ENCODE measurements around the gene KRT25. TPM values are rescaled to one million over a fixed set of nuclear protein-coding genes. Genes with fewer than 3 reads are reported as not detected.

KRT25 gene
- total and polyA plus RNA-seq, 2 of the 13 experiments (the other 11 are each of a cell fraction or from before 2014, with no cell fraction given): not detected

DNA sequence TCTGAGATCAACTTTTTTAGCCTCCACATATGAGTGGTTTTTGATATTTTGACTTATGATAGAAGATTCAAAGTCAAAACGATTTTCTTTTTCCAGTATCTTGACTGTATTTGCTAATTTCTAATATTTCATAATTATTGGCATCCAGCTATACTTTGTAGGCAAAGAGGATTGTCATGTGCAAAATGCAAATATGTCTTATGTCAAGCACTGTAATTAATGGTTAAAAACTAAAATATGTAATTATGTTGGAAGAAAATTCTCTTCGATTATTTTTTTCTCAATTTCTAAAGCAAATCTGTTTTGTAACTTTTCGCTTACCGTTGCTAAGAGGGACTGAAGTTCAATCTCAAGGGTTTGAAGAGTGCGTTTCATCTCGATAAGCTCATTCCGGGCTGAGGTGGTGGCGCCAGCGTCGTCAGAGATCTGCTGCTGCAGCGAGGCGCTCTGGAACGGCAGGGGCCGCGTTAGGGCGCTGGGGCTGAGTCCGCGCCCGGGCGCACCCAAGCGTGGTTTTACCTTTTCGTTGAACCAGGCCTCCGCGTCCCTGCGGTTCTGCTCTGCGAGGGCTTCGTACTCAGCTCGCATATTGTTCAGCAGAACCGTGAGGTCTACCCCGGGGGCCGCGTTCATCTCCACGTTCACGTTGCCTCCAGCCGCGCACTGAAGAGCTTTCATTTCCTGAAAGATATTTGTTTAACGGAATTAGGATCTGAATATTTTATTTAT, 24.2 kb upstream of the KRT25 start (continued):
- TF ChIP-seq, protein P1, sequence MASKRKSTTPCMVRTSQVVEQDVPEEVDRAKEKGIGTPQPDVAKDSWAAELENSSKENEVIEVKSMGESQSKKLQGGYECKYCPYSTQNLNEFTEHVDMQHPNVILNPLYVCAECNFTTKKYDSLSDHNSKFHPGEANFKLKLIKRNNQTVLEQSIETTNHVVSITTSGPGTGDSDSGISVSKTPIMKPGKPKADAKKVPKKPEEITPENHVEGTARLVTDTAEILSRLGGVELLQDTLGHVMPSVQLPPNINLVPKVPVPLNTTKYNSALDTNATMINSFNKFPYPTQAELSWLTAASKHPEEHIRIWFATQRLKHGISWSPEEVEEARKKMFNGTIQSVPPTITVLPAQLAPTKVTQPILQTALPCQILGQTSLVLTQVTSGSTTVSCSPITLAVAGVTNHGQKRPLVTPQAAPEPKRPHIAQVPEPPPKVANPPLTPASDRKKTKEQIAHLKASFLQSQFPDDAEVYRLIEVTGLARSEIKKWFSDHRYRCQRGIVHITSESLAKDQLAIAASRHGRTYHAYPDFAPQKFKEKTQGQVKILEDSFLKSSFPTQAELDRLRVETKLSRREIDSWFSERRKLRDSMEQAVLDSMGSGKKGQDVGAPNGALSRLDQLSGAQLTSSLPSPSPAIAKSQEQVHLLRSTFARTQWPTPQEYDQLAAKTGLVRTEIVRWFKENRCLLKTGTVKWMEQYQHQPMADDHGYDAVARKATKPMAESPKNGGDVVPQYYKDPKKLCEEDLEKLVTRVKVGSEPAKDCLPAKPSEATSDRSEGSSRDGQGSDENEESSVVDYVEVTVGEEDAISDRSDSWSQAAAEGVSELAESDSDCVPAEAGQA (IDR thresholded peaks at IDR 0.05; ENCODE audit: low read depth): no peak
- TF ChIP-seq, protein P1 (CRISPR knock-in tag; IDR thresholded peaks at IDR 0.05; ENCODE audit: borderline replicate concordance): no peak

DNA sequence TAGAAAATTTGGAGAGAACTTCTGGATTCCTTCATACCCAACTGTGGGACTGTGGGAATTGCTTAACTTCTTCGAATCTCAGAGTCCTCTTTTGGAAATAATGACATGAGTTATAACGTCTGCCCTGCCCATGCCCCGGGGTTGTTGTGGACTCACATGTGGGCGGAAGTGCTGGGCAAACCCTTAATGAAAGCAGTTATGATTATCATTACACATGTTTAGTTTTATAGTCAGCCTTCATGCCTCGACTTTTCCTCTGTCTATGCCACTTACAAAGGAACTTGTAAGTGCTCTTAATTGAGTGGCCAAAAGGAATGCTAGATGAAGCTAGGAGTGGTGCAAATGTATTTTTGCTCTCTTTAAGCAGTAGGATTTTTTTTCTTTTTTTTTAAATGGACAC, 23.3 kb upstream of the KRT25 start:
- in situ Hi-C loops (cut with HindIII; ENCODE audit: extremely low pct_ligation_motif_present, low pct_unique_long_range_greater_than_20kb): no loop called here
- Histone ChIP-seq H3K4me3 (replicated peaks in 1 of 3; ENCODE audit: insufficient read depth in 1 of 3, low read depth in 2 of 3, low read length in 3 of 3) (no peak overlapping the region), H2AFZ (ENCODE audit: low read length) (no peak overlapping the region), H3K79me2 (ENCODE audit: insufficient read depth, low read length) (no peaks in the 10 kb centered on the region), H3K9me3 (ENCODE audit: low read length) (no peaks in the 10 kb centered on the region), H3K9ac (ENCODE audit: insufficient read depth, low read depth, low read length) (no peak overlapping the region), H3K27ac (ENCODE audit: extremely low read length, insufficient read depth, low read length) (no peak overlapping the region), H3K36me3 (replicated peaks in 1 of 2; ENCODE audit: control insufficient read depth in 1 of 2, insufficient read depth in 2 of 2, low read length in 2 of 2) (no peaks in the 10 kb centered on the region), H3K4me2 (ENCODE audit: low read depth, low read length) (no peak overlapping the region), H3K27me3 (ENCODE audit: control insufficient read depth in 1 of 2, insufficient read depth in 2 of 2, low read length in 2 of 2) (peaks cover 0 to 36% of the 10 kb centered on the region in 2 experiments; a peak in 3 of 5 replicates), H3K4me1 (ENCODE audit: insufficient read depth, low read length) (0 out of 2 replicates have a peak, but pooled peaks cover 8% of the 10 kb centered on the region), H4K20me1 (ENCODE audit: insufficient read depth, low read length) (no peaks in the 10 kb centered on the region)
- no peak for DNase-seq (ENCODE audit: low spot score)
- ChIA-PET POLR2A (no interaction called here), CTCF (ENCODE audit: low intra/inter-chr PET ratio, low total read pairs) (no interaction called here)
- intact Hi-C loops (cut with micrococcal nuclease; ENCODE audit: unreplicated experiment): no loop called here
- no peak for ATAC-seq
- WGBS (ENCODE audit: low lambda C conversion rate): 7% methylated on average over 5 of the region's 5 CpGs
- TF ChIP-seq, protein P2, sequence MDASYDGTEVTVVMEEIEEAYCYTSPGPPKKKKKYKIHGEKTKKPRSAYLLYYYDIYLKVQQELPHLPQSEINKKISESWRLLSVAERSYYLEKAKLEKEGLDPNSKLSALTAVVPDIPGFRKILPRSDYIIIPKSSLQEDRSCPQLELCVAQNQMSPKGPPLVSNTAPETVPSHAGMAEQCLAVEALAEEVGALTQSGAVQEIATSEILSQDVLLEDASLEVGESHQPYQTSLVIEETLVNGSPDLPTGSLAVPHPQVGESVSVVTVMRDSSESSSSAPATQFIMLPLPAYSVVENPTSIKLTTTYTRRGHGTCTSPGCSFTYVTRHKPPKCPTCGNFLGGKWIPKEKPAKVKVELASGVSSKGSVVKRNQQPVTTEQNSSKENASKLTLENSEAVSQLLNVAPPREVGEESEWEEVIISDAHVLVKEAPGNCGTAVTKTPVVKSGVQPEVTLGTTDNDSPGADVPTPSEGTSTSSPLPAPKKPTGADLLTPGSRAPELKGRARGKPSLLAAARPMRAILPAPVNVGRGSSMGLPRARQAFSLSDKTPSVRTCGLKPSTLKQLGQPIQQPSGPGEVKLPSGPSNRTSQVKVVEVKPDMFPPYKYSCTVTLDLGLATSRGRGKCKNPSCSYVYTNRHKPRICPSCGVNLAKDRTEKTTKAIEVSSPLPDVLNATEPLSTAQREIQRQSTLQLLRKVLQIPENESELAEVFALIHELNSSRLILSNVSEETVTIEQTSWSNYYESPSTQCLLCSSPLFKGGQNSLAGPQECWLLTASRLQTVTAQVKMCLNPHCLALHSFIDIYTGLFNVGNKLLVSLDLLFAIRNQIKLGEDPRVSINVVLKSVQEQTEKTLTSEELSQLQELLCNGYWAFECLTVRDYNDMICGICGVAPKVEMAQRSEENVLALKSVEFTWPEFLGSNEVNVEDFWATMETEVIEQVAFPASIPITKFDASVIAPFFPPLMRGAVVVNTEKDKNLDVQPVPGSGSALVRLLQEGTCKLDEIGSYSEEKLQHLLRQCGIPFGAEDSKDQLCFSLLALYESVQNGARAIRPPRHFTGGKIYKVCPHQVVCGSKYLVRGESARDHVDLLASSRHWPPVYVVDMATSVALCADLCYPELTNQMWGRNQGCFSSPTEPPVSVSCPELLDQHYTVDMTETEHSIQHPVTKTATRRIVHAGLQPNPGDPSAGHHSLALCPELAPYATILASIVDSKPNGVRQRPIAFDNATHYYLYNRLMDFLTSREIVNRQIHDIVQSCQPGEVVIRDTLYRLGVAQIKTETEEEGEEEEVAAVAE (CRISPR knock-in tag; IDR thresholded peaks at IDR 0.05; ENCODE audit: borderline replicate concordance): no peak
- no peak for TF ChIP-seq EED (CRISPR knock-in tag; IDR thresholded peaks at IDR 0.05)
- no peak for TF ChIP-seq KLF15 (CRISPR knock-in tag; IDR thresholded peaks at IDR 0.05; ENCODE audit: borderline replicate concordance)
- TF ChIP-seq PTBP1 (IDR thresholded peaks at IDR 0.05; ENCODE audit: low read depth, low read length, poor library complexity, severe bottlenecking): no peak
- no peak for TF ChIP-seq YY1 (IDR thresholded peaks at IDR 0.05; ENCODE audit: insufficient read depth, insufficient replicate concordance, low read depth, low read length)
- BruUV-seq (replicated peaks): no TSS peak
- no peak for FAIRE-seq

Measured in HepG2 (cell line).